SK-N-SH treated with all-trans-retinoic acid at 6 μM for 48 hours (cell line): ENCODE data around the gene SDF4.

ENCODE experiments used
- CREB5 ChIP-seq: fragments of 250-450 bp; sonication (Bioruptor Pico); IDR thresholded peaks from 2 replicates; pipeline ENCODE4 v1.5.1; 2020; ENCODE audit warnings: low read depth, mild to moderate bottlenecking, moderate library complexity
- CSDC2 ChIP-seq: fragments of 250-450 bp; sonication (Bioruptor Pico); IDR thresholded peaks from 2 replicates; pipeline ENCODE4 v1.5.0; 2020; ENCODE audit warnings: mild to moderate bottlenecking, moderate library complexity
- PATZ1 ChIP-seq: fragments of 250-450 bp; sonication (Bioruptor Pico); IDR thresholded peaks from 2 replicates; pipeline ENCODE4 v1.8.0; 2020; ENCODE audit warnings: mild to moderate bottlenecking, moderate library complexity, borderline replicate concordance
- POU6F1 ChIP-seq: fragments of 250-450 bp; sonication (Bioruptor Pico); IDR thresholded peaks from 2 replicates; pipeline ENCODE4 v1.8.0; 2021; ENCODE audit warnings: low read depth, mild to moderate bottlenecking, moderate library complexity, borderline replicate concordance
- PPARA ChIP-seq: fragments of 250-450 bp; sonication (Bioruptor Pico); IDR thresholded peaks from 2 replicates; pipeline ENCODE4 v1.5.0; 2020; ENCODE audit warnings: mild to moderate bottlenecking, borderline replicate concordance
- TSHZ2 ChIP-seq: fragments of 250-450 bp; sonication (Bioruptor Pico); IDR thresholded peaks from 2 replicates; pipeline ENCODE4 v1.5.0; 2020; ENCODE audit warnings: mild to moderate bottlenecking, moderate library complexity
- ZFP30 ChIP-seq: fragments of 450-650 bp; formaldehyde crosslinking; IDR thresholded peaks from 2 replicates; pipeline ENCODE4 v1.5.0; 2022; ENCODE audit warnings: mild to moderate bottlenecking, moderate library complexity
- ZNF565 ChIP-seq: fragments of 450-650 bp; formaldehyde crosslinking; conservative IDR thresholded peaks from 2 replicates; pipeline ENCODE4 v1.5.0; 2020; ENCODE audit warnings: low read depth, mild to moderate bottlenecking, moderate library complexity

GRCh38 chr1:1168451-1169411 lies 63.1 kb downstream of the SDF4 start:
- TF ChIP-seq TSHZ2 (CRISPR knock-in tag) = no peak
- TF ChIP-seq ZFP30 = no peak
- no peak for TF ChIP-seq CREB5 (CRISPR knock-in tag)
- no peak for TF ChIP-seq PATZ1 (CRISPR knock-in tag)
- no peak for TF ChIP-seq ZNF565 (CRISPR knock-in tag)
- no peak for TF ChIP-seq CSDC2 (CRISPR knock-in tag)
- TF ChIP-seq POU6F1 (CRISPR knock-in tag) = no peak
- TF ChIP-seq PPARA = no peak
